Lung (tissue), 12 donors: ENCODE data around the gene DGKE. TPM values are rescaled to one million over a fixed set of nuclear protein-coding genes. Genes with fewer than 3 reads are reported as not detected.

Experiments
- ATAC-seq: fragments of 200-7000 bp; cut with Tn5 transposase; one replicate; pipeline ENCODE4 v1.9.1; 2020; ENCODE audit warnings: moderate number of reproducible peaks; ENCODE audit not compliant: insufficient read depth, low FRiP score
- DNase-seq, 3 donors: peaks; one replicate each; pipeline ENCODE4 v3.0.0-alpha.2; 2013 to 2017
- H3K27ac ChIP-seq, 2 donors: one replicate each; pipeline ENCODE4 v1.5.1; 2013; ENCODE audit warnings: mild to moderate bottlenecking in 2 of 2, moderate library complexity in 2 of 2, control low read depth in 1 of 2, inconsistent platforms in 1 of 2, low read depth in 1 of 2, low read length in 1 of 2
- H3K27me3 ChIP-seq, 3 donors: one replicate each; pipeline ENCODE4 v1.5.1; 2013; ENCODE audit warnings: low read length in 2 of 3; ENCODE audit not compliant: control insufficient read depth in 3 of 3, insufficient read depth in 3 of 3
- H3K36me3 ChIP-seq, 4 donors: one replicate each; pipeline ENCODE4 v1.5.1; 2013; ENCODE audit warnings: low read length in 4 of 4, mild to moderate bottlenecking in 1 of 4, moderate library complexity in 1 of 4; ENCODE audit not compliant: control insufficient read depth in 4 of 4, insufficient read depth in 4 of 4
- H3K4me1 ChIP-seq, 5 donors: one replicate each; pipeline ENCODE4 v1.5.1; 2013; ENCODE audit warnings: low read length in 5 of 5, mild to moderate bottlenecking in 2 of 5, moderate library complexity in 1 of 5; ENCODE audit not compliant: control insufficient read depth in 5 of 5, insufficient read depth in 5 of 5
- H3K4me3 ChIP-seq: one replicate; pipeline ENCODE4 v1.5.1; 2013; ENCODE audit warnings: mild to moderate bottlenecking, control low read depth, moderate library complexity
- H3K9ac ChIP-seq, 2 donors: one replicate each; pipeline ENCODE4 v1.5.1; 2013; ENCODE audit warnings: low read length in 2 of 2, control low read depth in 1 of 2; ENCODE audit not compliant: insufficient read depth in 1 of 2
- H3K9me3 ChIP-seq, 4 donors: one replicate each; pipeline ENCODE4 v1.5.1; 2013; ENCODE audit warnings: low read length in 3 of 4, mild to moderate bottlenecking in 1 of 4, moderate library complexity in 1 of 4; ENCODE audit not compliant: control insufficient read depth in 4 of 4, insufficient read depth in 3 of 4
- WGBS, 2 donors: extraction: QIAGEN DNeasy Blood & Tissue Kit; methylation state at CpG; one replicate each; pipeline ENCODE4 v1.1.7; 2013; 5-methylcytosine and 5-hydroxymethylcytosine counted together
- polyA plus RNA-seq, 2 donors: library from polyadenylated mRNA; stranded (reverse); fragments of 200-250 nt; gene quantifications; one replicate each; pipeline ENCODE4 v1.2.1, GENCODE V29; 2013
- total RNA-seq, 2 donors: library from RNA; depleted of rRNA in 1 of 2; stranded (reverse); fragments of >200 nt in 1 of 2; gene quantifications; one replicate each; pipeline ENCODE4 v1.2.1, GENCODE V29; 2014 to 2021
- TF ChIP-seq, protein P1 (sequence below): IDR thresholded peaks from 2 replicates; pipeline ENCODE4 v1.5.1; 2012; ENCODE audit warnings: mild to moderate bottlenecking; ENCODE audit errors: control extremely low read depth, extremely low read depth
- donor health status: control.
- donor health status: control.
- donor health status: Bipolar disorder and iron deficiency.
- donor health status: healthy.
- donor health status: DM: yes; HTN: yes; CAD: no.

The DGKE gene
- total and polyA plus RNA-seq, 4 donors = 1.5 to 38.2 (median 5.7) TPM

- no peak overlapping the region for H3K9ac ChIP-seq
- no peaks in the 10 kb centered on the region for H3K4me1 ChIP-seq
- DNase-seq (peak in 1 of 3 donors; percentile 24), ATAC-seq (peak; percentile 19)
- H3K9me3 ChIP-seq = no peaks in the 10 kb centered on the region
- H3K27me3 ChIP-seq = peaks cover 0 to 2% (median 0%) of the 10 kb centered on the region in 3 donors
- H3K27ac ChIP-seq = no peak overlapping the region
- TF ChIP-seq, protein P1, sequence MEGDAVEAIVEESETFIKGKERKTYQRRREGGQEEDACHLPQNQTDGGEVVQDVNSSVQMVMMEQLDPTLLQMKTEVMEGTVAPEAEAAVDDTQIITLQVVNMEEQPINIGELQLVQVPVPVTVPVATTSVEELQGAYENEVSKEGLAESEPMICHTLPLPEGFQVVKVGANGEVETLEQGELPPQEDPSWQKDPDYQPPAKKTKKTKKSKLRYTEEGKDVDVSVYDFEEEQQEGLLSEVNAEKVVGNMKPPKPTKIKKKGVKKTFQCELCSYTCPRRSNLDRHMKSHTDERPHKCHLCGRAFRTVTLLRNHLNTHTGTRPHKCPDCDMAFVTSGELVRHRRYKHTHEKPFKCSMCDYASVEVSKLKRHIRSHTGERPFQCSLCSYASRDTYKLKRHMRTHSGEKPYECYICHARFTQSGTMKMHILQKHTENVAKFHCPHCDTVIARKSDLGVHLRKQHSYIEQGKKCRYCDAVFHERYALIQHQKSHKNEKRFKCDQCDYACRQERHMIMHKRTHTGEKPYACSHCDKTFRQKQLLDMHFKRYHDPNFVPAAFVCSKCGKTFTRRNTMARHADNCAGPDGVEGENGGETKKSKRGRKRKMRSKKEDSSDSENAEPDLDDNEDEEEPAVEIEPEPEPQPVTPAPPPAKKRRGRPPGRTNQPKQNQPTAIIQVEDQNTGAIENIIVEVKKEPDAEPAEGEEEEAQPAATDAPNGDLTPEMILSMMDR = no peak
- no peaks in the 10 kb centered on the region for H3K36me3 ChIP-seq
- no peak overlapping the region for H3K4me3 ChIP-seq
- WGBS, 2 donors = 19 to 41% methylated on average over 7 of the region's 7 CpGs
Measured at GRCh38 chr17:56786989-56787482, 46.9 kb upstream of the DGKE start.

- Histone ChIP-seq H3K9ac (no peak overlapping the region), H3K36me3 (no peaks in the 10 kb centered on the region), H3K4me3 (no peak overlapping the region), H3K27me3 (no peaks in the 10 kb centered on the region), H3K27ac (no peak overlapping the region), H3K9me3 (no peaks in the 10 kb centered on the region), H3K4me1 (peaks cover 0 to 3% (median 0%) of the 10 kb centered on the region in 5 donors)
- TF ChIP-seq, protein P1 = no peak
- DNase-seq = no peak
- no peak for ATAC-seq
- WGBS, 2 donors = 97 to 100% methylated on average over 1 of the region's 1 CpG
Measured at GRCh38 chr17:56792267-56792666, 41.7 kb upstream of the DGKE start.

DNA sequence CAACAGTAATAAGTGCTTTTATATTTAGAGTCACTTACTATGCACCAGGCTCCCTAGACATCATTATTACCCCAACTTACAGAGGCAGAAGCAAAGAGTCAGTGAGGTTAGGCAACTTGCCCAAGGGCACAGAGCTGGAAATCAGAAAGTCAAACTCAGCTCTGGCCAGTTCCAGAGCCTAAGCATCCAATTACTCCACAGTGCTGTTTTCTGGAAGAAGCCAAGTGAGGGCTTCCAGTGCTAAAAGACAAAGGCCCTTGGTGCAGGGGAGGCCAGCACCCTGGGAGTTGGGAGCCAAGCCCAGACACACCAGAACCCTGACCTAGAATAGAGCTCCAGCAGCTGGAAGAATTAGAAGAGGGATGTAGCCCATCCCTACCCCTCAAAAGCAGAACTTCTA lies 40.4 kb upstream of the DGKE start:
- DNase-seq (no peak), ATAC-seq (no peak)
- H3K9ac ChIP-seq = no peak overlapping the region
- no peaks in the 10 kb centered on the region for H3K36me3 ChIP-seq
- H3K4me1 ChIP-seq = peaks cover 0 to 3% (median 0%) of the 10 kb centered on the region in 5 donors
- no peaks in the 10 kb centered on the region for H3K27me3 ChIP-seq
- no peak overlapping the region for H3K4me3 ChIP-seq
- TF ChIP-seq, protein P1 = no peak
- H3K27ac ChIP-seq = no peak overlapping the region
- no peaks in the 10 kb centered on the region for H3K9me3 ChIP-seq

DNA sequence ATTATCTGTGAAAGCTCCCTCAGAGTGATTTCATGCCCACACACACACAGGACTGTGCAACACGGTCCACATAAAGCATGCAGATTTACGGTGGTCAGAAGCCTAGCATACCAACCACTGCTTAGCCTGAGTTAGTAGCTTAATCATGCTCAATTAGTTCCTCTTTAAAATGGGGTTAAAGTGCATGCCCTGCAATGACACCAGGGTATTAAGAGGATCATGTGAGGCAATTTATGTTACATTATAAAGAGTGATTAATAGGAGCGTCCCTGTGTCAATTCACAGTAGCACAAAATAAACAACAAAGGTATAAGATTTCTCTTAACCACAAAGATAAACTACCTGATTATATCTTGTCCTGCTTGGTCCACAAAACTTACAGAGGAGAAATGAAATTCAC lies 40.0 kb upstream of the DGKE start:
- no peak for ATAC-seq
- WGBS, 2 donors = 47 to 57% methylated on average over 3 of the region's 3 CpGs

More for the DNA sequence above, 40.0 kb upstream of the DGKE start:
- peaks cover 0 to 3% (median 0%) of the 10 kb centered on the region in 5 donors for H3K4me1 ChIP-seq
- H3K27me3 ChIP-seq = no peaks in the 10 kb centered on the region
- H3K9ac ChIP-seq = no peak overlapping the region
- TF ChIP-seq, protein P1 = no peak
- H3K9me3 ChIP-seq = no peaks in the 10 kb centered on the region
- DNase-seq = no peak
- no peak overlapping the region for H3K27ac ChIP-seq
- H3K4me3 ChIP-seq = no peak overlapping the region
- H3K36me3 ChIP-seq = no peaks in the 10 kb centered on the region
